Astrocyte (in vitro differentiated cells and primary cell): ENCODE results near the gene POU2F2.

Source experiments
- EZH2 ChIP-seq: IDR thresholded peaks from 2 replicates; pipeline ENCODE4 v1.6.1; 2012; ENCODE audit warnings: mild to moderate bottlenecking, low read length, inconsistent platforms; ENCODE audit not compliant: insufficient read depth
- TF ChIP-seq, protein P1 (sequence below): IDR thresholded peaks from 2 replicates; pipeline ENCODE4 v1.5.1; 2011; ENCODE audit warnings: low read depth, mild to moderate bottlenecking, inconsistent platforms, low read length, moderate library complexity; ENCODE audit not compliant: insufficient read depth

DNA sequence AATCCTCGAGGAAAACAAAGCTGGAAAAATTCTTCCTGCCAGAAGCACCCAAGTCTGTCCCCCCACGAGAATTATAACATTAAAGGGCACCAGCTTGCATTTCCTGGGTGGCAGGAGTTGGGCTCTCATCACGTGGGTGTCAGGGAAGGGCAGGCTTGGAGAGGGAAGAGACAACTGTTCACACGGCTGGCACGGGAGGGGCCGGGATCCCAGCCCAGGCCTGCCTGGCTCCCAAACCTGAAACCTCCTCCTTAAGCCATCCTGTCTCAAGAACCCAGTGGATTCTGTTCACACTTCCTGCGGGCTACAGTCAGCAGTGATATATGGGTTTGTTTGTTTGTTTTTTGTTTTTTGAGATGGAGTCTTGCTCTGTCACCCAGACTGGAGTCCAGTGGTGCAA is 74.4 kb downstream of the POU2F2 start:
- TF ChIP-seq, protein P1, sequence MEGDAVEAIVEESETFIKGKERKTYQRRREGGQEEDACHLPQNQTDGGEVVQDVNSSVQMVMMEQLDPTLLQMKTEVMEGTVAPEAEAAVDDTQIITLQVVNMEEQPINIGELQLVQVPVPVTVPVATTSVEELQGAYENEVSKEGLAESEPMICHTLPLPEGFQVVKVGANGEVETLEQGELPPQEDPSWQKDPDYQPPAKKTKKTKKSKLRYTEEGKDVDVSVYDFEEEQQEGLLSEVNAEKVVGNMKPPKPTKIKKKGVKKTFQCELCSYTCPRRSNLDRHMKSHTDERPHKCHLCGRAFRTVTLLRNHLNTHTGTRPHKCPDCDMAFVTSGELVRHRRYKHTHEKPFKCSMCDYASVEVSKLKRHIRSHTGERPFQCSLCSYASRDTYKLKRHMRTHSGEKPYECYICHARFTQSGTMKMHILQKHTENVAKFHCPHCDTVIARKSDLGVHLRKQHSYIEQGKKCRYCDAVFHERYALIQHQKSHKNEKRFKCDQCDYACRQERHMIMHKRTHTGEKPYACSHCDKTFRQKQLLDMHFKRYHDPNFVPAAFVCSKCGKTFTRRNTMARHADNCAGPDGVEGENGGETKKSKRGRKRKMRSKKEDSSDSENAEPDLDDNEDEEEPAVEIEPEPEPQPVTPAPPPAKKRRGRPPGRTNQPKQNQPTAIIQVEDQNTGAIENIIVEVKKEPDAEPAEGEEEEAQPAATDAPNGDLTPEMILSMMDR, result no peak
- no peak for TF ChIP-seq EZH2
